Stimulated activated CD8-positive, alpha-beta memory T cell treated with anti-CD3 and anti-CD28 coated beads, Interleukin-15, amount 100 ng/mL, for 48 hours (primary cell): ENCODE measurements around the gene ANKRD34A.

ENCODE experiments used
- DNase-seq, 2 donors: peaks; one replicate each; pipeline ENCODE4 v3.0.0-alpha.2; 2020; ENCODE audit warnings: low read depth in 2 of 2

The ANKRD34A gene

DNA sequence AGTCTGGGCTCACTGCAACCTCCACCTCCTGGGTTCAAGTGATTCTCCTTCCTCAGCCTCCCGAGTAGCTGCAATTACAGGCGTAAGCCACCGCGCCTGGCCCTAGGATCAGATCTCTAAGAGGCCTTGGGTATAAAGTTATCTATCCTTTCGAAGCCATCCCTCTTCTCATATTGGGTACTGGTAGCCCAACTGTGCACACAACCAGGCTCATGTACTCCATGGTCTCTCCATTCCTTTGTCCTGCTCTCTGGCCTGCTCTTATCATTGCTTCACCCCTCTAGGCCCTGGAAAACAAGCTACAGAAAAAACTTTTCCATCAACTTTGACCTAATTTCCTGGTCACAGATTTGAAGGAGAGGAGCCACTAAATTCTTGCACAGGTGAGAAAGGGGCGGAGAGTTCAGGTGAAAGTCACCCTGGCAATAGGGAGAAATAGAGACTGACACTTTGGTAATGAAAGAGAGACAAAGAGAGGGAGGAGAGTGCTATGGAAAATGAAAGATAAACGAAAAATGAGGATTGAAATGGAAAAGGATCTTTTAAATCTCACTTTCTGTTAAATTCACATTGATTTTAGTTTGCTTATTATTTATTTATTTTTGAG is 26.0 kb upstream of the ANKRD34A start:
- DNase-seq, result no peak

- no peak for DNase-seq
Observed at GRCh38 chr1:145988773-145989172, 24.4 kb upstream of the ANKRD34A start.

GRCh38 chr1:145987926-145988325 is 23.6 kb upstream of the ANKRD34A start:
- DNase-seq, result no peak

DNA sequence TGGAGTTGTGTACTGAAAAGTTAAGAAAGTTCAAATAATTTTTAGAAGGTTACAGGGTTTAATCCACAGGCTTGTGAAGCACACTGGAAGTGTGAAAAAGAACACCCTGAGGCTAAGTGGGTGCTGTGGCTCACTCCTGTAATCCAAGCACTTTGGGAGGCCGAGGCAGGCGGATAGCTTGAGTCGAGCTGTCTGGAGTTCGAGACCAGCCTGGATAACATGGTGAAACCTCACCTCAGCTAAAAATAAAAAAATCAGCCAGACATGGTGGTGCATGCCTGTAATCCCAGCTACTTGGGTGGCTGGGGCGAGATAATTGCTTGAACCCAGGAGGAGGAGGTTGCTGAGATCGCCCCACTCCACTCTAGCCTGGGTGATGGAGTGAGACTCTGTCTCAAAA is 22.2 kb upstream of the ANKRD34A start:
- DNase-seq, result no peak

- no peak for DNase-seq
Observed at GRCh38 chr1:145985502-145986439, 21.4 kb upstream of the ANKRD34A start.

DNA sequence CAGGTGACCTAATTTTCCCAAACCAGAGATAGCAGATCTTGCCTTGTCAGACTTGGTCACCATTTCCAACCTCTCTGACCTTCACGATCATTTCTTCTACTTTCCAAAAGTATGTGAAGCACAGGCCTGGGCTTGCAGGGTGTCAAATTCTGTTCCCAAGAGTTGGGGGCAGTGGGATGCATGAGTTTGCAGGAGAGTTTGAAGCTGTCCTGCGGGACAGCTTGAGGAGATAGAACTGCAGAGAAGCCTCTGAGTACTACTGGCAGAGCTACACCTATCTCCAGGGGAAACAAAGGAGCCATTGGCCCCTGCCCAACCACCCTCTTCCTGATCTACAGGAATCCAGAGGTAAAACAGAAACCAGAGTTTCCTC is 20.7 kb upstream of the ANKRD34A start:
- DNase-seq, result no peak

DNA sequence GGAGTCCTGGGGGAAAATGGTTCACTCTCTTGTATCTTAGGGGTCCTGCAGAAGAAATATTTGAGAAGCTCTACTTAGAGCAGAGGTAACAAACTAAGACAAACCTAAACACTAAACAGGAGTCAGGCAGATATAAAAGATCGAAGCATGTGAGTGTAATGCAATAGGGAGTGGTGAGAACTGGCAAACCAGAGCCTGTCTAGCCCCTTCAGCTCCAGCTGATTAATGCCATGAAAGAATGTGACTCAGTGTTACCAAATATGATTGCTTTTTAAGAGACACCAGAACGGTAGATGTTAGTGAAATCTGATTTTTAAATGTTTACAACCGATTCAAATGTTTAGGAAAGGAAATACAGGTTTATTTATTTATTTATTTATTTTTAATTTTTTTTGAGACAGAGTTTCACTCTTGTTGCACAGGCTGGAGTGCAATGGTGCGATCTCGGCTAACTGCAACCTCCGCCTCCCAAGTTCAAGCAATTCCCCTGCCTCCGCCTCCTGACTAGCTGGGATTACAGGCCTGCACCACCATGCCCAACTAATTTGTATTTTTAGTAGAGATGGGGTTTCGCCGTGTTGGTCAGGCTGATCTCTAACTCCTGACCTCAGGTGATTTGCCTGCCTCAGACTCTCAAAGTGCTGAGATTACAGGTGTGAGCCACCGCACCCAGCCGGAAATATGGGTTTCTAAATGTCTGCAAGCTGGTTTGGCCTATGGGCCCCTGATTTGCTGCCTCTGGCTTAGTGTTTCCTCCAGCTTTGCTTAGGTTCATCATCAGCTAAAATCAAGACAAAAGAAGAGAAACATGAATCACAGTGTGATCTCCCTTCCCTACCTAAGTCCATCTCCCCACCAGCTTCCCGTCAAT is 19.8 kb upstream of the ANKRD34A start:
- DNase-seq, result no peak

DNA sequence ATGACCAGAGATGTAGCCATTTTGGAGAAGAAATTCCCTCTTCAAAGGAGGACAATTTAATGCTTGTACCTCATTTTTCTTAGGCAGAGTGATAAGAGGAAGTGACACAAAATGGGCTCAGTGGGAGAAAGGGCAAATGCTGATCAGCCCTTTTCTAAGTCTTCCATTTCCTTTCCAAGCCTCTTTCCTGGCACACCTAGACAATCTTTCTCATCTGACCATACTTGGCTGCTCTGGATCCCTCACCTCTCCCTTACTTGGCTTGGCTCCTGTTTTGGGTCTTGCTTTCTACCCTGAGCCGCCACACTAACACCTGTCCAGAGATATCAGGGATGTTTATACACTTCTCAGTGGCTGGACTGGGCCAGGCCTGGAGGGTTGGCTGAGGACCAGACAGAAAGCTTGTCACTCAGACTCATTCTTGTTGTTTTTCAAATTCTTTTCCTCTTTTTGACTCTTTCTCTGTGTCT is 18.9 kb upstream of the ANKRD34A start:
- DNase-seq, result no peak

DNA sequence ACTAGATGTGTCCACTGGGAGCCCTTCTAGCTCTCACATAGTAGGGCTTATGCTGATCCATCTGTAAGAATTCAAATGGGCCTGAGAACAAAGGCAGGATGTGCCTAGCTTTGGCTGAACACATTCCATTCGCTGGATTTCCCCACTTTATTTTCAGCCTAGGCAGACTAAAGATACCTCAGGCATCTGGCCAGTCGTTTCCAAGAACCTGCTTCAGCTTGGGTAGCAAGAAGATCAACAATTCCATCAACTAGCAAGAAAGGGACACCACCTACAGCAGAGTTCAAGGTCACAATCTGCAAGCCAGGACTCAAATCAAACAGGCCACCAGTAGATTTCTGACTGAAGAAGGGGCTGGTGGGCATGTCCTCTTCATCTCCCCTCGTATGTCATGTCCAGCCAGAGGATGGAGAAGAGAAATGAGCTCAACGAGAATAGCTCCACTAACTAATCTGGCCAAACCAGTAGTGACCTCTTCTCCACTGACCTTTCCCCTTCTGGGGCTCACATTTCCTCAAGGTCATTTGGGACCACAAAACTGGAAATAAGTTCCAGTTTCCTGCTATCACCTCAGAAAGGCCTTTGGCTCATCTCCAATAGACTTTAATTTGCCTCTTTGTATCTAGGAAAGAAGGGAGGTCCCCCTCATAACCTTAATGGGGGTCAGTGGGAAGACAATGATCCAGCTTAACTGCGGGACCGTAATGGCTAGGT is 17.8 kb upstream of the ANKRD34A start:
- DNase-seq, result no peak

DNA sequence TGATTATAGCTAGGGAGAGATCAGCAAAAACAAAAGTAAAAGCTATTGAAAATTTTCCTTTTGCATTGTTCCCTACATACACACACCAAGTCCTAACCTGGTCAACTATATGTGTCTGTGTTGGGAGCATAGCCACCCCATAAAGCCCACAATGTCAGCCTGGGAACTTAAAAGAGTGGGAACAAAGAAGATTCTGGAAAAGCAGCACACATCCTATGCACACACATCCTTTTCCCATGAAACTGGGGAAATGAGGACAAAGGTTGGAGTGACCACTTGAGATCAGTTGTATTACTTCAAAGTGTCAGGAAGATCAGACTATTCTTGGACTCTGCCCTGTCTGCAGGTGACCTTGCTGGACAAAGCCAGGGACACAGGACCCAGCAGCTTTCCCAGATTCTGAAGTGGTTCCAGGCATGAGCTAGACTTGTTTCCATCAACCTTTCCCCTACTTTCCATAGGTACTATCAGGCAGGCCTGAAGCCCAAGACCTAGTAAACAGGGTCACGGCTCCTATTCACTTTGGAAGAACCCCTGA is 16.2 kb upstream of the ANKRD34A start:
- DNase-seq, result no peak

DNA sequence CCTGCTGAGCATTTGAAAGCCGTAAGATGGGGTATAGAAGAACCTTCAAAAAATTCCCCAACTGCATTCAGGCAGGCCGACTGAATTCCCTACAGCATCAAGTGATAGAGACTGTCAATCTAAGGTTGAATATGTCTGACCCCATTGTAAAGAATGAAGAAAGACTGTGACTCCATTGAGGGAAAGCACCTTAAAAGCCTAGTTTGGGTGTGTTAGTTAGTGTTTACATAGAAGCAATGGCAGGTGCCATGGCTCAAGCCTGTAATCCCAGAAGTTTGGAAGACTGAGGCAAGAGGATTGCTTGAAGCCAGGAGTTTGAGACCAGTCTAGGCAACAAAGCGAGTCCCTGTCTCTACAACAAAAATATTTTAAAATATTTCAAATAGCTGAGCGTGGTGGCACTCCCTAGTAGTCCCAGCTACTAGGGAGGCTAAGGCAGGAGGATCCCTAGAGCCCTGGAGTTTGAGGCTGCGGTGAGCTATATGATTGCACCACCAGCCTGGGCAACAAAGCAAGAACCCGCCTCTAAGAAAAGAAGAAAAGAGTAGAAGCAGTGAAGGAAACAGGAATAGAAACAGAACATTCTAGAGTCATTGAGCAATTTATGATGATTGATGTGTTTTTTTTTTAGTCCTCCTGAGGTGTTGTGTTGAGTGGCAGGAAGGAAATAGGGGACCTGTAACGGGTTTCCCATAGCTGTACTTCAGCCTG is 15.5 kb upstream of the ANKRD34A start:
- DNase-seq, result no peak

- peak; percentile 77 to 80 for DNase-seq
Observed at GRCh38 chr1:145978854-145979745, 14.7 kb upstream of the ANKRD34A start.

DNA sequence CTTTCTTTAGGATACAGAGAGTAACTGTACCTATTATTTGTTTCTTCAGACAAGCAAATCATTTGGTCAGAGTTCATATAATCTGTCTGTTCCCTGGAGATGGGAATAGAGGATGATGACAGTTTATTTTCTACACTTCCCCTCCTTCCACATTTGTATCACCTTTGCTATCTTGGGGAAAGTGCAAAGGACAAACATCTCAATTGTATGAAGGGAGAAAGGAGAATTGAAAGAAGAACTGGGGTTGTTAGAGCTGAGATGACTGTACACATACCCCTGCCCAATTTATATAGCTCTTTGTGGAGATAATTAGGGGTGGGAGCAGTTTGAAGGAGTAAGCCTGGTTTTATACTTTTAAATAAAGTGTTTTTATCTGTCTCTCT is 14.1 kb upstream of the ANKRD34A start:
- no peak for DNase-seq

GRCh38 chr1:145977486-145978470 is 13.4 kb upstream of the ANKRD34A start:
- peak in 1 of 2 donors; percentile 25 for DNase-seq

- DNase-seq, result no peak
Observed at GRCh38 chr1:145977016-145977415, 12.6 kb upstream of the ANKRD34A start.

DNA sequence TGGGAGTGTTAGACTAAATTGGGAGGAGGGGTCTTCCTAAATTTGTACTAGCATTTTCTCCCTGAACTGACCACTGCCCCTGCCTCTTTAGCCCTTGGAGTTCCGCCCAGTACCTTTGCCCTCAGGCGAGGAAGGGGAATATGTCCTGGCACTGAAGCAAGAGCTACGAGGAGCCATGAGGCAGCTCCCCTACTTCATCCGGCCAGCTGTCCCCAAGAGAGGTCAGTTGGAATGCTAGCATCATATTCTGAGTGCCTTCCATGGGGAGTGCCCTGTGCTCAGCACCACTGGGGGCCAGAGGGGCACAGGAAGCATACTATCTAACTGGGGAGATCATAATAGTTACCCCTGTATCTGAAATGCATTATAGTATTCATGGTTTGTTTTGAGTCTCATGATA is 10.8 kb upstream of the ANKRD34A start:
- DNase-seq, result no peak

GRCh38 chr1:145974721-145975120 is 10.3 kb upstream of the ANKRD34A start:
- no peak for DNase-seq

DNA sequence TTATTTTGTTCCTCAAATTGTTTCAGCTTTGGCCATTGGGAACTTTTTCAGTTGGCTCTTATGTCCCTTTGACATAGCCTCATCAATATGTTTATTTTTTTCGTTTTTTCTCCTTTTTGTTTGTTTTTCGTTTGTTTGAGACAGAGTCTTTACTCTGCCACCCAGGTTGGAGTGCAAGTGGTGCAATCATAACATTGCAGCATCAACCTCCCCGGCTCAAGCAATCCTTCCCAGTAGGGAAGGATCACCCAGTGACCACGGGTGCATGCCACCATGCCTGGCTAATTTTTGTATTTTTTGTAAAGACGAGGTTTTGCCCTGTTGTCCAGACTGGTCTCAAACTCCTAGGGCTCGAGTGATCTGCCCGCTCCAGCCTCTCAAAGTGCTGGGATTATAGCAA is 8.2 kb upstream of the ANKRD34A start:
- DNase-seq, result no peak
